HEK293 (cell line): ENCODE results near the gene TM7SF3.

Experiments
- BCL11B ChIP-seq: fragments of 450-650 bp; formaldehyde crosslinking; IDR thresholded peaks from 2 replicates; pipeline ENCODE4 v1.5.1; 2016; ENCODE audit warnings: low read depth, missing biosample characterization, missing genetic modification characterization
- EGR2 ChIP-seq: fragments of 450-650 bp; formaldehyde crosslinking; IDR thresholded peaks from 2 replicates; pipeline ENCODE4 v1.5.1; 2016; ENCODE audit warnings: low read depth, missing biosample characterization, missing genetic modification characterization
- HOXA7 ChIP-seq: sonication (generic); formaldehyde crosslinking; IDR thresholded peaks from 2 replicates; pipeline ENCODE4 v1.8.1; 2022; ENCODE audit warnings: missing genetic modification reagents, borderline replicate concordance
- KLF1 ChIP-seq: fragments of 450-650 bp; formaldehyde crosslinking; IDR thresholded peaks from 2 replicates; pipeline ENCODE4 v1.5.1; 2016; ENCODE audit warnings: missing biosample characterization, missing genetic modification characterization
- KLF10 ChIP-seq: fragments of 450-650 bp; IDR thresholded peaks from 2 replicates; pipeline ENCODE4 v1.5.1; 2018; ENCODE audit warnings: missing biosample characterization, mild to moderate bottlenecking, missing genetic modification characterization
- SCRT2 ChIP-seq: fragments of 450-650 bp; formaldehyde crosslinking; IDR thresholded peaks from 2 replicates; pipeline ENCODE4 v1.5.1; 2016; ENCODE audit warnings: missing biosample characterization, missing genetic modification characterization
- YY1 ChIP-seq: fragments of 450-650 bp; formaldehyde crosslinking; IDR thresholded peaks from 2 replicates; pipeline ENCODE4 v1.5.1; 2018; ENCODE audit warnings: missing biosample characterization, missing genetic modification characterization
- ZBTB20 ChIP-seq: fragments of 450-650 bp; formaldehyde crosslinking; IDR thresholded peaks from 2 replicates; pipeline ENCODE4 v1.5.1; 2016; ENCODE audit warnings: missing biosample characterization, missing genetic modification characterization
- ZBTB8A ChIP-seq: fragments of 450-650 bp; formaldehyde crosslinking; IDR thresholded peaks from 2 replicates; pipeline ENCODE4 v1.5.1; 2016; ENCODE audit warnings: missing biosample characterization, missing genetic modification characterization
- ZFHX2 ChIP-seq: fragments of 450-650 bp; formaldehyde crosslinking; conservative IDR thresholded peaks from 2 replicates; pipeline ENCODE4 v1.5.1; 2016; ENCODE audit warnings: missing biosample characterization, missing genetic modification characterization
- ZFP41 ChIP-seq: fragments of 450-650 bp; formaldehyde crosslinking; IDR thresholded peaks from 2 replicates; pipeline ENCODE4 v1.5.1; 2016; ENCODE audit warnings: missing biosample characterization, missing genetic modification characterization, borderline replicate concordance
- ZNF202 ChIP-seq: fragments of 450-650 bp; formaldehyde crosslinking; IDR thresholded peaks from 2 replicates; pipeline ENCODE4 v1.5.1; 2016; ENCODE audit warnings: missing biosample characterization, missing genetic modification characterization, borderline replicate concordance
- ZNF24 ChIP-seq: fragments of 450-650 bp; formaldehyde crosslinking; IDR thresholded peaks from 2 replicates; pipeline ENCODE4 v1.5.1; 2016; ENCODE audit warnings: missing biosample characterization, missing genetic modification characterization
- ZNF311 ChIP-seq: fragments of 450-650 bp; formaldehyde crosslinking; IDR thresholded peaks from 2 replicates; pipeline ENCODE4 v1.5.1; 2017; ENCODE audit warnings: missing biosample characterization, missing genetic modification characterization, borderline replicate concordance
- ZNF324 ChIP-seq: fragments of 450-650 bp; formaldehyde crosslinking; IDR thresholded peaks from 2 replicates; pipeline ENCODE4 v1.5.1; 2016; ENCODE audit warnings: missing biosample characterization, missing genetic modification characterization
- ZNF416 ChIP-seq: fragments of 450-650 bp; formaldehyde crosslinking; IDR thresholded peaks from 2 replicates; pipeline ENCODE4 v1.5.1; 2016; ENCODE audit warnings: missing biosample characterization, missing genetic modification characterization
- ZNF473 ChIP-seq: fragments of 450-650 bp; formaldehyde crosslinking; IDR thresholded peaks from 2 replicates; pipeline ENCODE4 v1.5.1; 2017; ENCODE audit warnings: missing biosample characterization, missing genetic modification characterization
- ZNF501 ChIP-seq: fragments of 450-650 bp; formaldehyde crosslinking; IDR thresholded peaks from 2 replicates; pipeline ENCODE4 v1.5.1; 2016; ENCODE audit warnings: missing biosample characterization, missing genetic modification characterization
- ZNF530 ChIP-seq: fragments of 450-650 bp; formaldehyde crosslinking; IDR thresholded peaks from 2 replicates; pipeline ENCODE4 v1.5.1; 2016; ENCODE audit warnings: low read depth, missing biosample characterization, missing genetic modification characterization
- ZNF549 ChIP-seq: fragments of 450-650 bp; IDR thresholded peaks from 2 replicates; pipeline ENCODE4 v1.5.1; 2018; ENCODE audit warnings: missing biosample characterization, missing genetic modification characterization, mild to moderate bottlenecking, inconsistent platforms, moderate library complexity
- ZNF621 ChIP-seq: fragments of 450-650 bp; formaldehyde crosslinking; IDR thresholded peaks from 2 replicates; pipeline ENCODE4 v1.5.1; 2017; ENCODE audit warnings: missing biosample characterization, missing genetic modification characterization
- ZNF747 ChIP-seq: fragments of 450-650 bp; formaldehyde crosslinking; IDR thresholded peaks from 2 replicates; pipeline ENCODE4 v1.5.1; 2016; ENCODE audit warnings: missing biosample characterization, missing genetic modification characterization
- ZNF777 ChIP-seq: fragments of 450-650 bp; formaldehyde crosslinking; IDR thresholded peaks from 2 replicates; pipeline ENCODE4 v1.5.1; 2017; ENCODE audit warnings: missing biosample characterization, missing genetic modification characterization, borderline replicate concordance
- ZNF843 ChIP-seq: fragments of 450-650 bp; formaldehyde crosslinking; IDR thresholded peaks from 2 replicates; pipeline ENCODE4 v1.5.1; 2016; ENCODE audit warnings: missing biosample characterization, missing genetic modification characterization
- ZSCAN30 ChIP-seq: fragments of 450-650 bp; IDR thresholded peaks from 2 replicates; pipeline ENCODE4 v1.5.1; 2018; ENCODE audit warnings: missing biosample characterization, mild to moderate bottlenecking, missing genetic modification characterization, moderate library complexity
- TF ChIP-seq, protein P1 (sequence below): IDR thresholded peaks from 2 replicates; pipeline ENCODE4 v1.6.1; 2011; ENCODE audit warnings: mild to moderate bottlenecking, low read depth, low read length, borderline replicate concordance
- TF ChIP-seq, protein P2 (sequence below): fragments of 450-650 bp; formaldehyde crosslinking; IDR thresholded peaks from 2 replicates; pipeline ENCODE4 v1.5.1; 2016; ENCODE audit warnings: missing biosample characterization, missing genetic modification characterization, borderline replicate concordance
- TF ChIP-seq, protein P3 (sequence below): fragments of 450-650 bp; IDR thresholded peaks from 2 replicates; pipeline ENCODE4 v1.5.1; 2018; ENCODE audit warnings: missing biosample characterization, missing genetic modification characterization
- TF ChIP-seq, protein P4 (sequence below): fragments of 450-650 bp; formaldehyde crosslinking; IDR thresholded peaks from 2 replicates; pipeline ENCODE4 v1.5.1; 2016; ENCODE audit warnings: missing biosample characterization, missing genetic modification characterization, low read depth
- TF ChIP-seq, protein P5 (sequence below): fragments of 450-650 bp; formaldehyde crosslinking; IDR thresholded peaks from 2 replicates; pipeline ENCODE4 v1.5.1; 2017; ENCODE audit warnings: missing biosample characterization, missing genetic modification characterization
- TF ChIP-seq, protein P6 (sequence below): fragments of 450-650 bp; formaldehyde crosslinking; IDR thresholded peaks from 2 replicates; pipeline ENCODE4 v1.5.1; 2016; ENCODE audit warnings: missing biosample characterization, missing genetic modification characterization

Gene TM7SF3

DNA sequence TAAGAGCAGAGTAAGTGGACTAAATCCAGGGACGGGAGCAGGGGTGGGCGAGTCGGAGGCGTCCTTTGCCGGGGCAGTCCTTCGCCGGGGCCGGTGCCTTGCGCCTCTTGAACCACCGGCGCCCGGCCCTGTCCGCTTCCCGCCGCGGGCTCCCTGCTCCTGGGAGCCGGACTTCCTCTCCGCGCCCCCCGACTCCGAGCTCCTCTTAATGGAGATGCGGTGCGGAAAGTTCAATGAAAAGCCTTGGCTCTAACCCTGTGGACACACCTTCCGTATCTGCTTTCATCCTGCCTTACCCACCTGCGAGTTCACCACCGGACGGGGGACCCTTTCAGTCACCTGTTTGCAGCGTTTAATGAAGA lies 75.5 kb downstream of the TM7SF3 start (continued):
- TF ChIP-seq, protein P1, sequence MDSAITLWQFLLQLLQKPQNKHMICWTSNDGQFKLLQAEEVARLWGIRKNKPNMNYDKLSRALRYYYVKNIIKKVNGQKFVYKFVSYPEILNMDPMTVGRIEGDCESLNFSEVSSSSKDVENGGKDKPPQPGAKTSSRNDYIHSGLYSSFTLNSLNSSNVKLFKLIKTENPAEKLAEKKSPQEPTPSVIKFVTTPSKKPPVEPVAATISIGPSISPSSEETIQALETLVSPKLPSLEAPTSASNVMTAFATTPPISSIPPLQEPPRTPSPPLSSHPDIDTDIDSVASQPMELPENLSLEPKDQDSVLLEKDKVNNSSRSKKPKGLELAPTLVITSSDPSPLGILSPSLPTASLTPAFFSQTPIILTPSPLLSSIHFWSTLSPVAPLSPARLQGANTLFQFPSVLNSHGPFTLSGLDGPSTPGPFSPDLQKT: no peak
- TF ChIP-seq ZNF843 (tag by site-specific recombination) (no peak), ZNF777 (tag by site-specific recombination) (no peak), KLF10 (tag by site-specific recombination) (no peak), YY1 (no peak), ZNF24 (tag by site-specific recombination) (no peak), ZFP41 (tag by site-specific recombination) (no peak), ZNF501 (tag by site-specific recombination) (peak; percentile 9), ZNF324 (tag by site-specific recombination) (0 out of 2 replicates have a peak, but pooled peaks have one; percentile 27), ZNF416 (tag by site-specific recombination) (no peak), ZBTB20 (tag by site-specific recombination) (0 out of 2 replicates have a peak, but pooled peaks have one; percentile 32), EGR2 (tag by site-specific recombination) (no peak; the same call in 1 of the 2 replicates), SCRT2 (tag by site-specific recombination) (0 out of 2 replicates have a peak, but pooled peaks have one; percentile 34), ZSCAN30 (0 out of 2 replicates have a peak, but pooled peaks have one; percentile 41), ZNF311 (tag by site-specific recombination) (no peak), ZNF621 (no peak), ZNF747 (tag by site-specific recombination) (no peak), ZNF473 (tag by site-specific recombination) (no peak), ZNF549 (tag by site-specific recombination) (no peak), KLF1 (tag by site-specific recombination) (no peak), HOXA7 (no peak), ZFHX2 (tag by site-specific recombination) (peak; percentile 4), ZNF530 (tag by site-specific recombination) (no peak), BCL11B (tag by site-specific recombination) (no peak), ZNF202 (tag by site-specific recombination) (no peak), ZBTB8A (no peak)
- TF ChIP-seq, protein P2, sequence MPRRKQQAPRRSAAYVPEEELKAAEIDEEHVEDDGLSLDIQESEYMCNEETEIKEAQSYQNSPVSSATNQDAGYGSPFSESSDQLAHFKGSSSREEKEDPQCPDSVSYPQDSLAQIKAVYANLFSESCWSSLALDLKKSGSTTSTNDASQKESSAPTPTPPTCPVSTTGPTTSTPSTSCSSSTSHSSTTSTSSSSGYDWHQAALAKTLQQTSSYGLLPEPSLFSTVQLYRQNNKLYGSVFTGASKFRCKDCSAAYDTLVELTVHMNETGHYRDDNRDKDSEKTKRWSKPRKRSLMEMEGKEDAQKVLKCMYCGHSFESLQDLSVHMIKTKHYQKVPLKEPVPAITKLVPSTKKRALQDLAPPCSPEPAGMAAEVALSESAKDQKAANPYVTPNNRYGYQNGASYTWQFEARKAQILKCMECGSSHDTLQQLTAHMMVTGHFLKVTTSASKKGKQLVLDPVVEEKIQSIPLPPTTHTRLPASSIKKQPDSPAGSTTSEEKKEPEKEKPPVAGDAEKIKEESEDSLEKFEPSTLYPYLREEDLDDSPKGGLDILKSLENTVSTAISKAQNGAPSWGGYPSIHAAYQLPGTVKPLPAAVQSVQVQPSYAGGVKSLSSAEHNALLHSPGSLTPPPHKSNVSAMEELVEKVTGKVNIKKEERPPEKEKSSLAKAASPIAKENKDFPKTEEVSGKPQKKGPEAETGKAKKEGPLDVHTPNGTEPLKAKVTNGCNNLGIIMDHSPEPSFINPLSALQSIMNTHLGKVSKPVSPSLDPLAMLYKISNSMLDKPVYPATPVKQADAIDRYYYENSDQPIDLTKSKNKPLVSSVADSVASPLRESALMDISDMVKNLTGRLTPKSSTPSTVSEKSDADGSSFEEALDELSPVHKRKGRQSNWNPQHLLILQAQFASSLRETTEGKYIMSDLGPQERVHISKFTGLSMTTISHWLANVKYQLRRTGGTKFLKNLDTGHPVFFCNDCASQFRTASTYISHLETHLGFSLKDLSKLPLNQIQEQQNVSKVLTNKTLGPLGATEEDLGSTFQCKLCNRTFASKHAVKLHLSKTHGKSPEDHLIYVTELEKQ: no peak
- TF ChIP-seq, protein P3, sequence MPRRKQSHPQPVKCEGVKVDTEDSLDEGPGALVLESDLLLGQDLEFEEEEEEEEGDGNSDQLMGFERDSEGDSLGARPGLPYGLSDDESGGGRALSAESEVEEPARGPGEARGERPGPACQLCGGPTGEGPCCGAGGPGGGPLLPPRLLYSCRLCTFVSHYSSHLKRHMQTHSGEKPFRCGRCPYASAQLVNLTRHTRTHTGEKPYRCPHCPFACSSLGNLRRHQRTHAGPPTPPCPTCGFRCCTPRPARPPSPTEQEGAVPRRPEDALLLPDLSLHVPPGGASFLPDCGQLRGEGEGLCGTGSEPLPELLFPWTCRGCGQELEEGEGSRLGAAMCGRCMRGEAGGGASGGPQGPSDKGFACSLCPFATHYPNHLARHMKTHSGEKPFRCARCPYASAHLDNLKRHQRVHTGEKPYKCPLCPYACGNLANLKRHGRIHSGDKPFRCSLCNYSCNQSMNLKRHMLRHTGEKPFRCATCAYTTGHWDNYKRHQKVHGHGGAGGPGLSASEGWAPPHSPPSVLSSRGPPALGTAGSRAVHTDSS (tag by site-specific recombination): no peak
- TF ChIP-seq, protein P4, sequence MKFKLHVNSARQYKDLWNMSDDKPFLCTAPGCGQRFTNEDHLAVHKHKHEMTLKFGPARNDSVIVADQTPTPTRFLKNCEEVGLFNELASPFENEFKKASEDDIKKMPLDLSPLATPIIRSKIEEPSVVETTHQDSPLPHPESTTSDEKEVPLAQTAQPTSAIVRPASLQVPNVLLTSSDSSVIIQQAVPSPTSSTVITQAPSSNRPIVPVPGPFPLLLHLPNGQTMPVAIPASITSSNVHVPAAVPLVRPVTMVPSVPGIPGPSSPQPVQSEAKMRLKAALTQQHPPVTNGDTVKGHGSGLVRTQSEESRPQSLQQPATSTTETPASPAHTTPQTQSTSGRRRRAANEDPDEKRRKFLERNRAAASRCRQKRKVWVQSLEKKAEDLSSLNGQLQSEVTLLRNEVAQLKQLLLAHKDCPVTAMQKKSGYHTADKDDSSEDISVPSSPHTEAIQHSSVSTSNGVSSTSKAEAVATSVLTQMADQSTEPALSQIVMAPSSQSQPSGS (tag by site-specific recombination): no peak
- TF ChIP-seq, protein P5, sequence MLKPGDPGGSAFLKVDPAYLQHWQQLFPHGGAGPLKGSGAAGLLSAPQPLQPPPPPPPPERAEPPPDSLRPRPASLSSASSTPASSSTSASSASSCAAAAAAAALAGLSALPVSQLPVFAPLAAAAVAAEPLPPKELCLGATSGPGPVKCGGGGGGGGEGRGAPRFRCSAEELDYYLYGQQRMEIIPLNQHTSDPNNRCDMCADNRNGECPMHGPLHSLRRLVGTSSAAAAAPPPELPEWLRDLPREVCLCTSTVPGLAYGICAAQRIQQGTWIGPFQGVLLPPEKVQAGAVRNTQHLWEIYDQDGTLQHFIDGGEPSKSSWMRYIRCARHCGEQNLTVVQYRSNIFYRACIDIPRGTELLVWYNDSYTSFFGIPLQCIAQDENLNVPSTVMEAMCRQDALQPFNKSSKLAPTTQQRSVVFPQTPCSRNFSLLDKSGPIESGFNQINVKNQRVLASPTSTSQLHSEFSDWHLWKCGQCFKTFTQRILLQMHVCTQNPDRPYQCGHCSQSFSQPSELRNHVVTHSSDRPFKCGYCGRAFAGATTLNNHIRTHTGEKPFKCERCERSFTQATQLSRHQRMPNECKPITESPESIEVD (tag by site-specific recombination): no peak
- TF ChIP-seq, protein P6, sequence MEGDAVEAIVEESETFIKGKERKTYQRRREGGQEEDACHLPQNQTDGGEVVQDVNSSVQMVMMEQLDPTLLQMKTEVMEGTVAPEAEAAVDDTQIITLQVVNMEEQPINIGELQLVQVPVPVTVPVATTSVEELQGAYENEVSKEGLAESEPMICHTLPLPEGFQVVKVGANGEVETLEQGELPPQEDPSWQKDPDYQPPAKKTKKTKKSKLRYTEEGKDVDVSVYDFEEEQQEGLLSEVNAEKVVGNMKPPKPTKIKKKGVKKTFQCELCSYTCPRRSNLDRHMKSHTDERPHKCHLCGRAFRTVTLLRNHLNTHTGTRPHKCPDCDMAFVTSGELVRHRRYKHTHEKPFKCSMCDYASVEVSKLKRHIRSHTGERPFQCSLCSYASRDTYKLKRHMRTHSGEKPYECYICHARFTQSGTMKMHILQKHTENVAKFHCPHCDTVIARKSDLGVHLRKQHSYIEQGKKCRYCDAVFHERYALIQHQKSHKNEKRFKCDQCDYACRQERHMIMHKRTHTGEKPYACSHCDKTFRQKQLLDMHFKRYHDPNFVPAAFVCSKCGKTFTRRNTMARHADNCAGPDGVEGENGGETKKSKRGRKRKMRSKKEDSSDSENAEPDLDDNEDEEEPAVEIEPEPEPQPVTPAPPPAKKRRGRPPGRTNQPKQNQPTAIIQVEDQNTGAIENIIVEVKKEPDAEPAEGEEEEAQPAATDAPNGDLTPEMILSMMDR (tag by site-specific recombination): no peak
